ENCODE measurements around the gene KCNK4. TPM values are rescaled to one million over a fixed set of nuclear protein-coding genes. Genes with fewer than 3 reads are reported as not detected.

Gene KCNK4
- total and polyA plus RNA-seq, 2 of the 13 experiments (the other 11 are each of a cell fraction or from before 2014, with no cell fraction given), result not detected

DNA sequence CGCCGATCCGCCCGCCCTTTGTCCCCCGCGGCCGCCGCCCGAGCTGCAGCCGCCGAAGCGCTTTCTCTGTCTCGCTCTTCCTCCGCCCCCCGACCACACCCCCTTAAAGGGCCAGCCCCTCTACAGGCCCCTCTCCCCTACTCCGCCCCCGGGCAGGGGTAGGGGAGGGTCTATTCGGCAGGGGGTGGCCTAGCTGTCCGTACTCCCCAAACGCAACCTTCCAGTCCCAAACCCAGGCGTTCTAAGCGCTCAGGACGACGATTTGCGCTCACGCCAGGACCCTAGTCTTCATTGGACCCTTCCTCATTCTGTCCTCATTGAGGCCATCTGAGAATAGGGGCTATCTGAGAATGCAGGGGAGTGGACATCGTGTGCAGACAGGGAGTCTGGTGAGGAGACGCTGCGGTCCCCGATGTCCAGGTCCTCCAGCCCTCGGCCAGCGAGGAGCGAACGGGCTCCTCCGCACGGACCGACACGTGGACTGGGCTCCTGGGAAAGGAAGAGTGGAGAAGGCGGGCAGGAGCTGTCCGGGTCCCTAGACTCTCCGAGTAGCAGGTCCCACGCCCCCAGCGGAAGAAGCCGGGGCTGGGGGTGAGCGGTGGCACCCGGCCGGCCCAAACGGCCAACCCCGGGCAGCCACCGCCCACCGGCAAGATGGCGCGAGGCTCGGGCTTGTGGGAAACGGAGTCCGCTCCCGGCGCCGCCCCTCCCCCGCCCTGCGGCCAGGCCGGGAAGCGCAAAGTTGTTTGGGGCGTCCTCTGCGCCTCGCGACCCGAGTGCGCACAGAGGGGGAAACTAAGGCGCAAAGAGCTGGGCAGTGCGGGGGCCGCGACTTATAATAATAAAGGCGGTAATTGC is 44.0 kb upstream of the KCNK4 start, which contains the start of gene PPP1R14B (continued):
- no peak for TF ChIP-seq ZZZ3 (CRISPR knock-in tag; IDR thresholded peaks at IDR 0.05; ENCODE audit: borderline replicate concordance)
- peak; percentile 77 for TF ChIP-seq ZSCAN25 (CRISPR knock-in tag; IDR thresholded peaks at IDR 0.05)
- TF ChIP-seq ELF4 (CRISPR knock-in tag; IDR thresholded peaks at IDR 0.05; ENCODE audit: borderline replicate concordance), result no peak
- TF ChIP-seq, protein P1, sequence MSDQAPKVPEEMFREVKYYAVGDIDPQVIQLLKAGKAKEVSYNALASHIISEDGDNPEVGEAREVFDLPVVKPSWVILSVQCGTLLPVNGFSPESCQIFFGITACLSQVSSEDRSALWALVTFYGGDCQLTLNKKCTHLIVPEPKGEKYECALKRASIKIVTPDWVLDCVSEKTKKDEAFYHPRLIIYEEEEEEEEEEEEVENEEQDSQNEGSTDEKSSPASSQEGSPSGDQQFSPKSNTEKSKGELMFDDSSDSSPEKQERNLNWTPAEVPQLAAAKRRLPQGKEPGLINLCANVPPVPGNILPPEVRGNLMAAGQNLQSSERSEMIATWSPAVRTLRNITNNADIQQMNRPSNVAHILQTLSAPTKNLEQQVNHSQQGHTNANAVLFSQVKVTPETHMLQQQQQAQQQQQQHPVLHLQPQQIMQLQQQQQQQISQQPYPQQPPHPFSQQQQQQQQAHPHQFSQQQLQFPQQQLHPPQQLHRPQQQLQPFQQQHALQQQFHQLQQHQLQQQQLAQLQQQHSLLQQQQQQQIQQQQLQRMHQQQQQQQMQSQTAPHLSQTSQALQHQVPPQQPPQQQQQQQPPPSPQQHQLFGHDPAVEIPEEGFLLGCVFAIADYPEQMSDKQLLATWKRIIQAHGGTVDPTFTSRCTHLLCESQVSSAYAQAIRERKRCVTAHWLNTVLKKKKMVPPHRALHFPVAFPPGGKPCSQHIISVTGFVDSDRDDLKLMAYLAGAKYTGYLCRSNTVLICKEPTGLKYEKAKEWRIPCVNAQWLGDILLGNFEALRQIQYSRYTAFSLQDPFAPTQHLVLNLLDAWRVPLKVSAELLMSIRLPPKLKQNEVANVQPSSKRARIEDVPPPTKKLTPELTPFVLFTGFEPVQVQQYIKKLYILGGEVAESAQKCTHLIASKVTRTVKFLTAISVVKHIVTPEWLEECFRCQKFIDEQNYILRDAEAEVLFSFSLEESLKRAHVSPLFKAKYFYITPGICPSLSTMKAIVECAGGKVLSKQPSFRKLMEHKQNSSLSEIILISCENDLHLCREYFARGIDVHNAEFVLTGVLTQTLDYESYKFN (CRISPR knock-in tag; conservative IDR thresholded peaks at IDR 0.05), result peak; percentile 39
- no peak for TF ChIP-seq ZC3H13 (CRISPR knock-in tag; IDR thresholded peaks at IDR 0.05)
- no peak for TF ChIP-seq ZMYM3 (CRISPR knock-in tag; IDR thresholded peaks at IDR 0.05)
- TF ChIP-seq EP300 (IDR thresholded peaks at IDR 0.05; ENCODE audit: low read depth in 2 of 2, low read length in 2 of 2), result no peak
- TF ChIP-seq EP300 (CRISPR knock-in tag; IDR thresholded peaks at IDR 0.05; ENCODE audit: borderline replicate concordance), result 0 out of 2 replicates have a peak, but pooled peaks have one; percentile 40
- TF ChIP-seq ZNF550 (CRISPR knock-in tag; IDR thresholded peaks at IDR 0.05; ENCODE audit: borderline replicate concordance), result 0 out of 2 replicates have a peak, but pooled peaks have one; percentile 13
- no peak for TF ChIP-seq NFE2L2 (IDR thresholded peaks at IDR 0.05; ENCODE audit: low read length)
- TF ChIP-seq ZNF652 (CRISPR knock-in tag; IDR thresholded peaks at IDR 0.05; ENCODE audit: borderline replicate concordance, low read depth), result 0 out of 2 replicates have a peak, but pooled peaks have one; percentile 25
- 0 out of 2 replicates have a peak, but pooled peaks have one; percentile 51 for TF ChIP-seq KLF6 (CRISPR knock-in tag; IDR thresholded peaks at IDR 0.05)
- TF ChIP-seq, protein P2, sequence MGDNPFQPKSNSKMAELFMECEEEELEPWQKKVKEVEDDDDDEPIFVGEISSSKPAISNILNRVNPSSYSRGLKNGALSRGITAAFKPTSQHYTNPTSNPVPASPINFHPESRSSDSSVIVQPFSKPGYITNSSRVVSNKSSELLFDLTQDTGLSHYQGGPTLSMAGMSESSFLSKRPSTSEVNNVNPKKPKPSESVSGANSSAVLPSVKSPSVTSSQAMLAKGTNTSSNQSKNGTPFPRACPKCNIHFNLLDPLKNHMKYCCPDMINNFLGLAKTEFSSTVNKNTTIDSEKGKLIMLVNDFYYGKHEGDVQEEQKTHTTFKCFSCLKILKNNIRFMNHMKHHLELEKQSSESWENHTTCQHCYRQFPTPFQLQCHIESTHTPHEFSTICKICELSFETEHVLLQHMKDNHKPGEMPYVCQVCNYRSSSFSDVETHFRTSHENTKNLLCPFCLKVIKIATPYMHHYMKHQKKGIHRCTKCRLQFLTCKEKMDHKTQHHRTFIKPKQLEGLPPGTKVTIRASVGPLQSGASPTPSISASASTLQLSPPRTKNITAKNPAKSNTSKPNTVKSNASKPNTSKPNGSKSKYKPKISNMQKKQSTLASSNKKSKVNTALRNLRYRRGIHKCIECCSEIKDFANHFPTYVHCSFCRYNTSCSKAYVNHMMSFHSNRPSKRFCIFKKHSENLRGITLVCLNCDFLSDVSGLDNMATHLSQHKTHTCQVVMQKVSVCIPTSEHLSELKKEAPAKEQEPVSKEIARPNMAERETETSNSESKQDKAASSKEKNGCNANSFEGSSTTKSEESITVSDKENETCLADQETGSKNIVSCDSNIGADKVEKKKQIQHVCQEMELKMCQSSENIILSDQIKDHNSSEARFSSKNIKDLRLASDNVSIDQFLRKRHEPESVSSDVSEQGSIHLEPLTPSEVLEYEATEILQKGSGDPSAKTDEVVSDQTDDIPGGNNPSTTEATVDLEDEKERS (CRISPR knock-in tag; IDR thresholded peaks at IDR 0.05), result peak; percentile 43
- TF ChIP-seq ZNF143 (CRISPR knock-in tag; IDR thresholded peaks at IDR 0.05), result peak; percentile 93
- peak; percentile 17; the same call in 1 of the 2 replicates for TF ChIP-seq GATAD2A (CRISPR knock-in tag; IDR thresholded peaks at IDR 0.05)
- no peak for TF ChIP-seq ZNF44 (CRISPR knock-in tag; IDR thresholded peaks at IDR 0.05)
- TF ChIP-seq NFATC3 (CRISPR knock-in tag; IDR thresholded peaks at IDR 0.05), result no peak
- peak; percentile 53; the same call in 1 of the 2 replicates for TF ChIP-seq ZNF746 (CRISPR knock-in tag; IDR thresholded peaks at IDR 0.05)
- no peak for TF ChIP-seq MEIS1 (CRISPR knock-in tag; IDR thresholded peaks at IDR 0.05; ENCODE audit: borderline replicate concordance)
- no peak for TF ChIP-seq ZNF737 (CRISPR knock-in tag; IDR thresholded peaks at IDR 0.05; ENCODE audit: borderline replicate concordance)
- TF ChIP-seq GABPA (IDR thresholded peaks at IDR 0.05; ENCODE audit: low read depth, low read length), result no peak
- peak; percentile 57; the same call in 1 of the 2 replicates for TF ChIP-seq GABPA (CRISPR knock-in tag; IDR thresholded peaks at IDR 0.05; ENCODE audit: low read depth)
- peak; percentile 86; the same call in 1 of the 2 replicates for TF ChIP-seq ZSCAN31 (CRISPR knock-in tag; IDR thresholded peaks at IDR 0.05; ENCODE audit: low read depth)
- TF ChIP-seq YEATS4 (CRISPR knock-in tag; IDR thresholded peaks at IDR 0.05; ENCODE audit: borderline replicate concordance), result peak; percentile 7; the same call in 1 of the 2 replicates

All from HepG2 (cell line).